OCI-M2 (cell line): ENCODE measurements around the gene TMCO1.
"Not testable (repeated sequence)": the region's sequence is repeated elsewhere in the genome, so short reads cannot be mapped to it uniquely, and the experiment has no call there.

ENCODE experiments used
- DNase-seq: peaks from one replicate; lab custom pipeline; 2025; ENCODE audit not compliant: unreplicated experiment; lab: John Stamatoyannopoulos, UW

The TMCO1 gene

DNA sequence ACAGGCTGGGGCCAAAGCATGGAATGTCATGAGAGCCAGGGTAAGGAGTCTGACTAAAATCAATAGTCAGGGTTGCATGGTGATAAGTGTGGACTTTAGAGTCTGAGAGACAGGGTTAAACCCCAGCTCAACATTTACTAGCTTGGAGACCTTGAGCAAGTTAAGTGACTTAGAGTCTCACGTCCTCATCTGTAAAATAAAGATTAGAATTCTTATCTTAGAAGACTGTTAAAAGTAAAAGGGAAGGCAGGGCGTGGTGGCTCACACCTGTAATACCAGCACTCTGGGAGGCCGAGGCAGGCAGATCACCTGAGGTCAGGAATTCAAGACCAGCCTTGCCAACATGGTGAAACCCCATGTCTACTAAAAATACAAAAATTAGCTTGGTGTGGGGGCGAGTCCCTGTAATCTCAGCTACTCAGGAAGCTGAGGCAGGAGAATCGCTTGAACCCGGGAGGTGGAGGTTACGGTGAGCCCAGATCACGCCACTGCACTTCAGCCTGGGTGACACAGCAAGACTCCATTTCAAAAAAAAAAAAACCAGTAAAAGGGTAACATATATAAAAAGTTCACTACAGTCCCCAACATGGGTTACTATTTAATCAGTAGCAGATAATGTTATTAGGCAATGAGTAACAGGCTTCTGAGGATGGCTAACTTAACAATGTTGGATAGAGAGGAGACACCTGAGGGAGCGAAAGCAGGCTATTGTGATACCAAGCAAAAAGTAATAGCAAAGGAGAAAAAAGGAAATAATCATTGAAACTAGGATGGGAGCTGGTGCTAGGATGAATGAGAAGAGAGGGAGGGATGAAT is 20.8 kb downstream of the TMCO1 start:
- DNase-seq, result no peak

DNA sequence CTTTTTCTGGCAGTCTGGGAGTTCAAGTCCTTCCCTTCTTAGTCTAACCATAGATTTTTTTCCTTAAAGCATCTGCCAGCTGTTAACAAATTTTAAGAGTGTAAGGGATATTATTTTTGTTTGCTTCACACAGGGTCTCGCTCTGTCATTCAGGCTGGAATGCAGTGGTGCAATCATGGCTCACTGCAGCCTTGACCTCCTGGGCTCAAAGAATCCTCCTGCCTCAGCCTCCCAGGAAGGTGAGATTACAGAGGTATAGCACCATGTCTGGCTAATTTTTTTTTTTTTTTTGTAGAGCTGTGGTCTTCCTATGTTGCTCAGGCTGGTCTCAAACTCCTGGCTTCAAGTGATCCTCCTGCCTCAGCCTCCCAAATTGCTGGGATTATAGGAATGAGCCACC is 23.8 kb downstream of the TMCO1 start:
- not testable (repeated sequence) for DNase-seq

DNA sequence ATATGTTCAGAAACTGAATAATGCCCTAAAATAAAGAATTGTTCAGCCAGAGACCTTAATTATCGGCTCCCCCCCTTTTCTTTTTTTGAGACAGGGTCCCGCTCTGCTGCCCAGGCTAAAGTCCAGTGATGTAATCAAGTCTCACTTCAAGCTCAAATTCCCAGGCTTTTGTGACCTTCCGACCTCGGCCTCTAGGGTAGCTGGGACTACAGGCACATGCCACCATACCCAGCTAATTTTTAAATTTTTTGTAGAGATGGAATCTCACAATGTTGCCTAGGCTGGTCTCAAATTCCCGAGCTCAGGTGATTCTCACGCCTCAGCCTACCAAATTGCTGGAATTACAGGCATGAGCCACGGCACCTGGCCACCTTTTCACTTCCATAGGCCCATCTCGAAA is 26.5 kb downstream of the TMCO1 start:
- DNase-seq, result no peak

DNA sequence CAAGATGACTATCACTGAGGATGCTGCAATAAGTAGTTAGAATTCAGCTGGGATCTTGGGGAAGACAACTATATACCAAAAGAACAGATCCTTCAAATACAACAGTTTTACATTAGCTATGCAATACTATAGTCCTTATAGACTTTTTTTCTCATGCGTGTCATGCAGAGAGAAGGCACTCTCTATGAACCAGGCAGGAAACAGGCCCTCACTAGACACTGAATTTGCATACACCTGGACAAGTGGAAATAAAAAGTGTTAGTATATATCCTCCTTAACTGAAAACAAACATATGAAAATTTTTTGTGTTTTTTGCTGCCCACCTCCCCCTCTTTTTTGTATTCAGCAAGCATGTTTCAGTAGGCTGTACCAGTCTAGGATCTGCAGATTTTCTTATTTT is 29.9 kb downstream of the TMCO1 start:
- no peak for DNase-seq

DNA sequence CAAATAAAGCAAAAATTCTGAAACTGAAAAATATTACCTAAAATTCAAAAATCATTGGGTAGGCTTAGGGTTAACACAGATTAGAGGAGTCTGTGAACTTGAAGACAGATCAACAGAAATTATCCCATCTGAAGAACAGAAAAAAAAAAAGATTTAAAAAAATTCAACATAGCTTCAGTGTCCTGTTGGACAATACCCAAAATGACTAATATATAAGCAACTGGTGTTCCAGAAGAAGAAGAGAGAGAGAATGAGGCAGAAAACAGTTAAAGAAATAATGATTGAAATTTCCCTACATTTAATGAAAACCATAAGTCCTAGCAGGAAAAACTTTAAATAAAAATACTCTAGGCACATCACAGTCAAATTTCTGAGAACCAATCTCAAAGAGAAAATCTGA is 31.5 kb downstream of the TMCO1 start:
- DNase-seq, result no peak

DNA sequence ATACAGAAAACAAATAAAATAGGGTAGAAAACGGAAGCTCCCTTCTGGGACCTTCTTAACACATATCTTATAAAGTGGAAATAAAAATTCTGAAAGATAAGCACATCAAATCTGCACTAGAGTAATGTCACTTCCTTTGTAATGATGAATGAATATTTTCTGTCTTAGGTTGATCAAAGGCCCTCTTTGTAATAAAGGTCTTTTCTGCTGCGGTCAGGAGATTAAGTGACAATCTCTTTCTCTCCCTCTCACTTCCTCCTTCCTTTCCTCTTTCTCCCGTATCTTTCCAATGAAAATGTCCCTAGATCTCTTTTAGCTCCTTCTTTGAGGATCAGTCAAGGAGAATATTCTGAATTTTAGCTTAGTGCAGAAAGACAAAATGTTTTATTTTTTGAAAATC is 33.8 kb downstream of the TMCO1 start:
- no peak for DNase-seq

DNA sequence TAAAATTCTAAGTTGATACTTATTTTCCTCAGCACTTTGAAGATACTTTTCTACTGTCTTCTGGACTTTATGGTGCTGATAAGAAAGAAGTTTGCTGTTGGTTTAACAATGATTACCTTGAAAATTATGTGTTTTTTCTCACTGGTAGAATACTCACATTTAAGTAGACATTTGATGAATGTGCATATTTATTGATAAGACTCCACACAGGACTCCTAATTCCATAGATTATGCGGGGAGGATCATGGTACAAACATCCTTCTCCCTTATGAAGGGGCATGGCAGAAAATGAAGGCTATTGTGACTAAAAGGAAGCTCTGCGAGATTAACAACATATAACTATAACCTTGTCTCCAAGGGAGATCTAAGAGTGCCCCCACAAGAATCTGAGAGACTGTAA is 41.8 kb downstream of the TMCO1 start:
- no peak for DNase-seq

DNA sequence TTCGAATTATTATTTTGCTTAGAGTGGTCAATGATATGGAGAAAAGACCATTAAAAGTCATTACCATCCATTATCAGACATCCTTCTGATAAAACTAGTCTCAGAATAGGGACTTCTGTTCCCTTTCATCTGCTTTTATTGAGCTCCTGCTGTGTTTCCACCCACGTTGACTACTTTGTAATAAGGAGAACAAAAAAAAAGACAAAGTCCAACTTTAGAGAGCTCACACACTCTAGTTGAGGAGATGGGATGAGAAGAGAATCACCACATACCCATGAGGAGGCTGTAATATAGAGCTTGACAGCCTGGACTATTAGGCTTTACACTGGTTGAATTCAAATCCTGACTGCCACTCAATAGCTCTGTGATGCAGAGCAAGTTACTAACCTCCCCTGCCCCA is 42.5 kb downstream of the TMCO1 start:
- no peak for DNase-seq

DNA sequence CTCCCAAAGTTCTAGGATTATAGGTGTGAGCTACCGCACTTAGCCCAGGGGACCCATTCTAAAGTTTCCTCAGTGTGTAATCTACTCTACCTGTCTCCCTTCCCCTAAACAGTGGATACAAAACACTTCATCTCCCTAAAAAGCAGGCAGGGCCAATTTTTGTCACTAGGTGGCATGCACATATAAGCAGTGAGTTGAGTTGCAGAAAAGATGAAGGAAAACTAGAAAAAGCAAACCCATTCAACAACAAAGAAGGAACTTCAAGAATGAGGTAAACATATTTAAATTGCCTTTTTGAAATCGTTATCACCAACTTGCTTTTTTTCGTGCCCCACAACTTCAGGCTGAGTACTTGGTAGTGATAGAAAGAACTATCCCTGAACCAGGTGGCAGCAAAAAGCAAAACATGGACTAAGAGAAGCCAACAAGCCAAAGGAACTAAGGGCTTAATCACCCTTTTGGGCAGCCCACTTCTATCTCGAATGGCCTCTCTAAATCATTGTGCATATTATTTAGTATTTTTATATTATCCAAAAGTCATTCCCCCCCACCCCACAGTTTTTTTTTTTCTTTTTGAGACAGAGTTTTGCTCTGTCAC is 50.7 kb downstream of the TMCO1 start:
- no peak for DNase-seq

DNA sequence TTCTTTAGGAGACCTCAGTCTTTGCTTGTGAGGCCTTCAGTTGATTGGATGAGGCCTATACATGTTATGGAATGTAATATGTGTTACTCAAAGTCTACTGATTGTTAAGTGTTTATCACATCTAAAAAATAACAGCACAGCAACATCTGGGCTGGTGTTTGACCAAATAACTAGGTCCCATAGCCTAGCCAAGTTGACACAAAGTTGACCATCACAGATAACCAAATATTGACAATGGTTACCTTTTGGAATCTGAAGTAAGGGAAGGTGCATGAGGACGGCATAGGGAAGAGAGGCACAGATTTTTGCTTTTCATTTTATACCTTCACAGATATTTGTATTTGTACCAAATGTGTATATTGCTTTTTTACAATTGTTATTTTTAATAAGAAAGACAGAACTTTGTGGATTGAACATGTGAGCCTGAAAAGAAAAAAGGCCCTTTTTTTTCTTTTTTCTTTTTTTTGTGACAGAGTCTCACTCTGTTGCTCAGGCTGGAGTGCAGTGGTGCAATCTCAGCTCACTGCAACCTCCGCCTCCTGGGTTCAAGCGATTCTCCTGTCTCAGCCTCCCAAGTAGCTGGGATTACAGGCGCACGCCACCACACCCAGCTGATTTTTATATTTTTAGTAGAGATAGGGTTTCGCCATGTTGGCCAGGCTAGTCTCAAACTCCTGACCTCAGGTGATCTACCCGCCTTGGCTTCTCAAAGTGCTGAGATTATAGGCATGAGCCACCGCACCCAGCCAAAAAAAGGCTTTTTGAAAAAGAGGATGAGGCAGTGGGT is 52.2 kb downstream of the TMCO1 start:
- not testable (repeated sequence) for DNase-seq

DNA sequence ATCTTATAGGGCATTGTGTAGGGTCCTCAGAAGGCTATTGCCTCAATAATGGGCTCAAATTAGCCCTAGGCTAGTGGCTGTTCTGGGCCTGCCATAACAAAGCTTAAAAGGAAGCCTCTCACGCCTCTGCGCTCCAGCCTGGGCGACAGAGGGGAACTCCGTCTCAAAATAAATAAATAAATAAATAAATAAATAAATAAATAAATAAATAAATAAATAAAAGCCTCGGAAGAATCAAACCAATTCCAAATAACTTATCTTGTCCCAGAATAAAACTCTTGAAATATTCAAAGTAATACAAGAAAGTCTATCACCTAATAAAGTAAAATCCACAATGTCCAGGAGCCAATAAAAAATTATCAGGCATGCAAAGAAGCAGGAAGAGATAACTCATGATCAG is 55.9 kb downstream of the TMCO1 start:
- no peak for DNase-seq

DNA sequence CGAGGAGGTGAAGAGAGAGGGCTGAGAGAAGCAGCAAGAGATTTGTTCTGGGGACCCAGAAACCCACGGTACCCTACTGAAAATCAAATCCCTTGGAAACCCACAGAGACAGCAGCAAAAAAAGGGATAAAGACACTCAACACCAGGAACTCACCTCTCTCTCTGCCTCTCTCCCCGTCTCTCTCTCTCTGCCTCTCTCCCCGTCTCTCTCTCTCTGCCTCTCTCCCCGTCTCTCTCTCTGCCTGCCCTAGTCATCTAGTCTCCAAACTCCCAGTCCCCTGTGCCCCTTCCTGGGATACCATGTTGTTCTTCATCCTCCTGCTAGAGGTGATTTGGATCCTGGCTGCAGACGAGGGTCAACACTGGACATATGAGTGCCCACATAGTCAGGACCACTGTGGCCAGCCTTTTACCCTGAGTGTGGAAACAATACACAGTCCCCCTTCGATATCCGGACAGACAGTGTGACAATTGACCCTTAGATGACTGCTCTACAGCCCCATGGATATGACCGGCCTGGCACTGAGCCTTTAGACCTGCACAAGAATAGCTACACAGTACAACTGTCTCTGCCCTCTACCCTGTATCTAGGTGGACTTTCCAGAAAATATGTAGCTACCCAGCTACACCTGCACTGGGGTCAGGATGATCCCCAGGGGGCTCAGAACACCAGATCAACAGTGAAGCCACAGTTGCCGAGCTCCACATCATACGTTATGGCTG is 60.5 kb downstream of the TMCO1 start:
- no peak for DNase-seq

DNA sequence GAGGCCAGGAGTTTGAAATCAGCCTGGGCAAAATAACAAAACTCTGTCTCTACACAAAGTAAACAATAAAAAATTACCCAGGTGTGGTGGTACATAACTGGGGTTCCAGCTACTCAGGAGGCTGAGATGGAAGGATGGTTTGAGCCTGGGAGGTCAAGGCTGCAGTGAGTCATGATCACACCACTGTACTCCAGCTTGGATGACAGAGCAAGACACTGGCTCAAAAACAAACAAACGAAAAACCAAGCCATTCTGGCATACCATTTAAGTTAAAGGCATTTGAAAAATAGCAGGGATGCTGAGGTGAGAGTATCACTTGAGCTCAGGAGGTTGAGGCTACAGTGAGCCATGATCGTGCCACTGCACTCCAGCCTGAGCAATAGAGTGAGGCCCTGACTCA is 65.0 kb downstream of the TMCO1 start:
- no peak for DNase-seq

DNA sequence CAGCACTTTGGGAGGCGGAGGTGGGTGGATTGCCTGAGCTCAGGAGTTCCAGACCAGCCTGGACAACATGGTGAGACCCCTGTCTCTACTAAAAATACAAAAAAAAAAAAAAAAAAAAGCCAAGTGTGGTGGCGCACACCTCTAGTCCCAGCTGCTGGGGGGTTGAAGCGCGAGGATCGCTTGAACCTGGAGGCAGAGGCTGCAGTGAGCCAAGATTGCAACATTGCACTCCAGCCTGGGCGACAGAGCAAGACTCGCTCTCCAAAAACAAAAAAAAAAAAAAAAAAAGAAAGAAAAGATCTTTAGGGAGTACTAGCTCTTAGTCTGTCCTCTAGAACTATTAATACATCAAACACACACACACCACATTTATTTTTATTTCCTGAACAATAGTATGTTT is 66.7 kb downstream of the TMCO1 start:
- DNase-seq, result not testable (repeated sequence)

DNA sequence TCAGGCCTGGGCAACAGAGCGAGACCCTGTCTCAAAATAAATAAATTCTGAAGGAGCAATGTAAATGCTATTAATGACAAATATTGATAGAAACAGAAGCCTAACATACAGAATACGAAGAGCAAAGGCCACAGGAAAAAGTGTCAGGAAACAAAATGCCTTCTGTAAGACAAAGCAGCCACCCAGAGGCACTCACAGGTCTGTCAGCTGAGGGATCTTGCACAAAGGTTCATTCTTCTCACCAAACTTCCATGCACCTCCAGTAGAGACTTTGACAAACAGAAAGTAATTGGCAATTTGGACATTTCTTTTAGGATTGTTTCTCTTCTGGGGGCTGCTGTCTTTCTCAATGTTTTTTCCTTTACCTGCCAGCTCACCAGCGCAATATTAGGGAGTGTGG is 69.1 kb downstream of the TMCO1 start:
- no peak for DNase-seq

DNA sequence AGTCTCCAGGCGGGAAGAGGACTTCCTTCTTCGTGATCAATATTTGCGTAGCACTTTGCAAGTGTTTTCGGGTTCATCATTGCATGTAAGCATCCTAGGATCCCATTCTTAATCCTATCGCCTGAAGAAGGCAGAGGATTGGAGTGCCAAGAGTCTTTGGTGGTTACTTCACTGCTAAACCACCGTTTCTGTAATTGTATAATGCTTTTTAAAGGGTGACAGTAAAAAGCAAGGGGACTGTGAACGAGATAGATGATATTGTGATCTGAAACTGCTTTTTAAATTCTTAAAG is 70.0 kb downstream of the TMCO1 start:
- DNase-seq, result no peak

DNA sequence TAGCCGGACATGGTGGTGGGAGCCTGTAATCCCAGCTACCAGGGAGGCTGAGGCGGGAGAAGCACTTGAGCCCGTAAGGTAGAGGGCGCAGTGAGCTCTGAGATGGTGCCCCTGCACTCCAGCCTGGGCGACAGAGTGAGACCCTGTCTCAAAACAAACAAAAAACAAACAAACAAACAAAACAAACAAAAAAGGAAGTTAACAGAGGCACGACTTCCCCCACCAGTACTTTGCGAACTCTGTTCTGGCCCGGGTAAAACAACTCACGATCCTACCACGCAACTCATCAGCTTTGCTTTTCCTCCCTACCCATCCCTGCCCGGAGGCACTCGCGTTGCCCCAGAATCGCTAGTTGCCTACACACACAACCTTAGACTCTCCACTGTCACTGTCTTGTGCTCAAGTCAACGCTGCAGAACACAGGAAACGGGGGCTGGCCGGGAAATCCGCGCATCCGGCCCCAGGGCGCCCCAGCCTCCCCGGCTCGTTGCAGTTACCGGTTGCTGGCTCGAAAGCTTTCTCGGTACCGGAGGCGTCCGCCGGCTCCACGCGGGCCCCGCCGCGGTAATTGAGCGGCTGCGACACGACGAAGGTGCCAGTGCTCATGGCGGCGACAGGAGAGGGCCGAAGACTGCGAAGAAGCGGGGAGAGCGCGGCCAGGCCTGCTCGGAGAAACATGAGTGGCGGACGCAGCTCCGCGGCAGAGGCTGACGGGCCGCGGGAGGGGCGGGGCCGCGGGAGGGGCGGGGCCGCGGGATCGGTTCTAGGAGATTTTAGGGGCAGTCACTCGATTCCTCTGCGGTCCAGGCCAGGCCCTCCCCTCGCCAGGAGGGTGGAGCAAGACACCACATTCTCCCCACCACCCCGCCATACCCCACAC is 70.5 kb downstream of the TMCO1 start, which contains the start of gene ALDH9A1:
TSS of gene ALDH9A1 (minus strand) at position 682 of the 880 bp plus-strand sequence. CDS start at position 678, 4 bp downstream.
- no peak for DNase-seq

DNA sequence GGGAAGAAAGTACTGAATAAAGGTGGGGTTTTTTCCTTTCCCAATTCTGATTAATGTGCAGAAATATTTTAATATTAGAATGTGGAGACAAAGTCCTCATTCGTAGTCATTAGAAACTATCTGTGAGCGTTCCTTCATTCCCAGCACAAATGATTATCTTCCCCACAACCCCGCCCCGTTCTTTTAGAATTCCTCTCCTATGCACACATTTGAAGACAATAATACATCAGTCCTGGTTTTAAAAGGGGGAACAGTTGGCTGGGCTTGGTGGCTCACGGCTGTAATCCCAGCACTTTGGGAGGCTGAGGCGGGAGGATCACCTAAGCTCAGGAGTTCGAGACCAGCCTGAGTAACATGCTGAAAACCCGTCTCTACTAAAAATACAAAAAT is 71.2 kb downstream of the TMCO1 start:
- no peak for DNase-seq

DNA sequence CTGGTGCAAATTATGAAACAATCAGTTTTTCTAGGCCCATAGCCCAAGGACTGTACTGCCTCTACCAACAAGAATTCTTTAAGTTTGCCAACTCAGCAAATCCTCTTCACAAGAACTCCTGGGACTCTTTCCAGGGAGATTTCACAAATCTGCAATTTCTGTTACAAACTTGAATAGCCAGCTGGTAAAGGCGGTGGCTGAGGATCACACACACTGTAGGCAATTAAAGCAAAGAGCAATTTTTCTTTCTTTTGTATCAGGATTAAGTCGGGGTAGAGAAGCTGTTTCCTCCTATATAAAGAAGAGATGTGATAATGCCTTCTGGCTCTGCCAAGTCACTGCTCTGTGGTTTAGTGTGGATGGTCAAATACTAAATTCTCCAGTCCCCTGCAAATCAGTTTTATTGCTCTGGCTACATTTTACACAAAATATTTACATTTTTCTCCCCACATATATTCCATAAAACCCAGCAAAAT is 72.0 kb downstream of the TMCO1 start:
- no peak for DNase-seq

DNA sequence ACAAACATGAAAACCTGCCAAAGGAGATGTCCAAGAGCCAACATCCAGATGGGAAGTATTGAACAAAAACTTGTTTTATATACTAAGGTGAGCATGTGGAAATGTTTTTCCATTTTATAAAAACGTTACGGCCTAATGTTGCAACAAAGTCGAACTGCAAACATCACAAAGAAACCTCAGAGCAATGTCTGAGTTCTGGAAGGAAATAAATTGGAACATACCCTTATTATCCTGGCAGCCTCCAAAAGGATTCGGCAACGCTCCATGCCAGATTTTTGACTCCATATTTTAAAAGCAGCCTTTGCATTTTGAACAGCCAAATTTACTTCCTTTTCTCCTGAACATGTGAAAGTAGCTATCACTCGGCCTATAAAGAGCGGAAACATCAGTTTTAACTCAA is 73.6 kb downstream of the TMCO1 start:
- DNase-seq, result no peak
